ENCODE results near the gene KRT84.

KRT84 gene

GRCh38 chr12:52389313-52390207 lies 4.1 kb upstream of the KRT84 start:
- H3K4me3 Mint-ChIP-seq = no peak overlapping the region
- intact Hi-C loops (cut with micrococcal nuclease) = no loop called here
- H3K36me3 Mint-ChIP-seq (ENCODE audit: low read depth) = no peaks in the 10 kb centered on the region
- H3K27me3 Mint-ChIP-seq = peaks cover 5% of the 10 kb centered on the region
- no peak overlapping the region for H3K27ac Mint-ChIP-seq
- H3K9me3 Mint-ChIP-seq = no peaks in the 10 kb centered on the region
- H3K4me1 Mint-ChIP-seq (ENCODE audit: low read depth) = peaks cover 5% of the 10 kb centered on the region

GRCh38 chr12:52387859-52388258 lies 2.4 kb upstream of the KRT84 start:
- Mint-ChIP-seq H3K27ac (no peak overlapping the region), H3K4me3 (no peak overlapping the region), H3K9me3 (no peaks in the 10 kb centered on the region), H3K27me3 (peaks cover 5% of the 10 kb centered on the region), H3K4me1 (ENCODE audit: low read depth) (peaks cover 5% of the 10 kb centered on the region), H3K36me3 (ENCODE audit: low read depth) (no peaks in the 10 kb centered on the region)
- intact Hi-C loops (cut with micrococcal nuclease) = no loop called here

GRCh38 chr12:52383331-52383730 lies 2.1 kb downstream of the KRT84 start:
- Mint-ChIP-seq H3K36me3 (ENCODE audit: low read depth) (no peaks in the 10 kb centered on the region), H3K27me3 (peaks cover 2% of the 10 kb centered on the region), H3K4me1 (ENCODE audit: low read depth) (no peaks in the 10 kb centered on the region), H3K4me3 (no peak overlapping the region), H3K27ac (no peak overlapping the region), H3K9me3 (no peaks in the 10 kb centered on the region)
- intact Hi-C loops (cut with micrococcal nuclease) = no loop called here

GRCh38 chr12:52382854-52383253 lies 2.6 kb downstream of the KRT84 start:
- Mint-ChIP-seq H3K9me3 (no peaks in the 10 kb centered on the region), H3K27me3 (peaks cover 2% of the 10 kb centered on the region), H3K36me3 (ENCODE audit: low read depth) (no peaks in the 10 kb centered on the region), H3K27ac (no peak overlapping the region), H3K4me3 (no peak overlapping the region), H3K4me1 (ENCODE audit: low read depth) (no peaks in the 10 kb centered on the region)
- intact Hi-C loops (cut with micrococcal nuclease) = no loop called here

- Mint-ChIP-seq H3K4me1 (ENCODE audit: low read depth) (no peaks in the 10 kb centered on the region), H3K27me3 (peaks cover 4% of the 10 kb centered on the region), H3K36me3 (ENCODE audit: low read depth) (no peaks in the 10 kb centered on the region), H3K4me3 (no peak overlapping the region), H3K27ac (no peak overlapping the region), H3K9me3 (no peaks in the 10 kb centered on the region)
- intact Hi-C loops (cut with micrococcal nuclease) = no loop called here
These were observed 4.2 kb downstream of the KRT84 start for GRCh38 chr12:52381206-52381605.

GRCh38 chr12:52380271-52380694 lies 5.2 kb downstream of the KRT84 start:
- no peak overlapping the region for H3K27ac Mint-ChIP-seq
- H3K4me1 Mint-ChIP-seq (ENCODE audit: low read depth) = no peaks in the 10 kb centered on the region
- H3K27me3 Mint-ChIP-seq = peaks cover 4% of the 10 kb centered on the region
- H3K4me3 Mint-ChIP-seq = no peak overlapping the region
- no peaks in the 10 kb centered on the region for H3K36me3 Mint-ChIP-seq (ENCODE audit: low read depth)
- intact Hi-C loops (cut with micrococcal nuclease) = no loop called here
- no peaks in the 10 kb centered on the region for H3K9me3 Mint-ChIP-seq

- Mint-ChIP-seq H3K4me3 (no peak overlapping the region), H3K36me3 (ENCODE audit: low read depth) (no peaks in the 10 kb centered on the region), H3K27ac (no peak overlapping the region), H3K27me3 (peaks cover 4% of the 10 kb centered on the region), H3K9me3 (no peaks in the 10 kb centered on the region), H3K4me1 (ENCODE audit: low read depth) (no peaks in the 10 kb centered on the region)
- intact Hi-C loops (cut with micrococcal nuclease) = loop anchor here (10.0 kb wide), 1 partner anchor 205 kb away; no protein-coding TSS in a partner anchor
These were observed 5.9 kb downstream of the KRT84 start for GRCh38 chr12:52379536-52379935.

- no peaks in the 10 kb centered on the region for H3K9me3 Mint-ChIP-seq
- peaks cover 4% of the 10 kb centered on the region for H3K27me3 Mint-ChIP-seq
- no peaks in the 10 kb centered on the region for H3K36me3 Mint-ChIP-seq (ENCODE audit: low read depth)
- no peaks in the 10 kb centered on the region for H3K4me1 Mint-ChIP-seq (ENCODE audit: low read depth)
- intact Hi-C loops (cut with micrococcal nuclease) = loop anchor here (10.0 kb wide), 1 partner anchor 207 kb away; no protein-coding TSS in a partner anchor
- no peak overlapping the region for H3K4me3 Mint-ChIP-seq
- H3K27ac Mint-ChIP-seq = no peak overlapping the region
These were observed 7.4 kb downstream of the KRT84 start for GRCh38 chr12:52378091-52378490.

- H3K9me3 Mint-ChIP-seq = no peaks in the 10 kb centered on the region
- H3K27me3 Mint-ChIP-seq = peaks cover 5% of the 10 kb centered on the region
- intact Hi-C loops (cut with micrococcal nuclease) = loop anchor here (10.0 kb wide), 1 partner anchor 208 kb away; no protein-coding TSS in a partner anchor
- no peaks in the 10 kb centered on the region for H3K4me1 Mint-ChIP-seq (ENCODE audit: low read depth)
- no peak overlapping the region for H3K27ac Mint-ChIP-seq
- no peaks in the 10 kb centered on the region for H3K36me3 Mint-ChIP-seq (ENCODE audit: low read depth)
- no peak overlapping the region for H3K4me3 Mint-ChIP-seq
These were observed 8.2 kb downstream of the KRT84 start for GRCh38 chr12:52377266-52377665.

- no peaks in the 10 kb centered on the region for H3K9me3 Mint-ChIP-seq
- no peaks in the 10 kb centered on the region for H3K4me1 Mint-ChIP-seq (ENCODE audit: low read depth)
- H3K36me3 Mint-ChIP-seq (ENCODE audit: low read depth) = no peaks in the 10 kb centered on the region
- intact Hi-C loops (cut with micrococcal nuclease) = loop anchor here (1.0 to 10.0 kb wide), 3 partner anchors 212 to 610 kb away; no protein-coding TSS in a partner anchor
- H3K27ac Mint-ChIP-seq = no peak overlapping the region
- peaks cover 9% of the 10 kb centered on the region for H3K27me3 Mint-ChIP-seq
- no peak overlapping the region for H3K4me3 Mint-ChIP-seq
These were observed 13.0 kb downstream of the KRT84 start for GRCh38 chr12:52372216-52373154.

GRCh38 chr12:52371716-52372115 lies 13.7 kb downstream of the KRT84 start:
- Mint-ChIP-seq H3K36me3 (ENCODE audit: low read depth) (no peaks in the 10 kb centered on the region), H3K27ac (no peak overlapping the region), H3K4me1 (ENCODE audit: low read depth) (no peaks in the 10 kb centered on the region), H3K27me3 (peaks cover 9% of the 10 kb centered on the region), H3K9me3 (no peaks in the 10 kb centered on the region), H3K4me3 (no peak overlapping the region)
- intact Hi-C loops (cut with micrococcal nuclease) = loop anchor here (1.0 to 10.0 kb wide), 3 partner anchors 213 to 611 kb away; no protein-coding TSS in a partner anchor

- intact Hi-C loops (cut with micrococcal nuclease) = loop anchor here (5.0 to 10.0 kb wide), 2 partner anchors 214 to 611 kb away; no protein-coding TSS in a partner anchor
- Mint-ChIP-seq H3K27ac (no peak overlapping the region), H3K9me3 (no peaks in the 10 kb centered on the region), H3K27me3 (peaks cover 9% of the 10 kb centered on the region), H3K4me3 (no peak overlapping the region), H3K4me1 (ENCODE audit: low read depth) (no peaks in the 10 kb centered on the region), H3K36me3 (ENCODE audit: low read depth) (no peaks in the 10 kb centered on the region)
These were observed 14.4 kb downstream of the KRT84 start for GRCh38 chr12:52370926-52371608.

- Mint-ChIP-seq H3K4me3 (no peak overlapping the region), H3K27ac (no peak overlapping the region), H3K9me3 (no peaks in the 10 kb centered on the region)
These were observed 15.6 kb downstream of the KRT84 start for GRCh38 chr12:52369809-52370208.

More at GRCh38 chr12:52369809-52370208, 15.6 kb downstream of the KRT84 start:
- H3K36me3 Mint-ChIP-seq (ENCODE audit: low read depth) = no peaks in the 10 kb centered on the region
- peaks cover 11% of the 10 kb centered on the region for H3K27me3 Mint-ChIP-seq
- no peaks in the 10 kb centered on the region for H3K4me1 Mint-ChIP-seq (ENCODE audit: low read depth)
- intact Hi-C loops (cut with micrococcal nuclease) = loop anchor here (5.0 to 10.0 kb wide), 2 partner anchors 215 to 612 kb away; no protein-coding TSS in a partner anchor

Measured in dendritic cell treated with granulocyte-macrophage colony-stimulating factor and Interleukin-4, amounts not matched to agents 40 ng/mL and 50 ng/mL, for 4 days (primary cell).